Prostate gland (tissue), 2 donors: ENCODE measurements around the gene PCSK6. TPM values are rescaled to one million over a fixed set of nuclear protein-coding genes. Genes with fewer than 3 reads are reported as not detected.
A peak's percentile ranks its signal among the peaks of the same experiment; 100 is the strongest.
"Not testable (repeated sequence)": the region's sequence is repeated elsewhere in the genome, so short reads cannot be mapped to it uniquely, and the experiment has no call there.

Experiments
- DNase-seq: peaks from one replicate; pipeline ENCODE4 v3.0.0-alpha.2; 2019; ENCODE audit warnings: low spot score
- H3K27ac ChIP-seq, 2 donors: fragments of 200-600 bp; sonication (generic); 2 replicates each; pipeline ENCODE4 v1.5.1; 2017 to 2019
- H3K27me3 ChIP-seq: fragments of 200-600 bp; sonication (generic); replicated peaks from 2 replicates; pipeline ENCODE4 v1.5.1; 2019; ENCODE audit not compliant: insufficient read depth
- H3K36me3 ChIP-seq, 2 donors: fragments of 200-600 bp; sonication (generic); 1 replicate in 1 of 2; 2 replicates in 1 of 2; pipeline versions ENCODE4 v1.5.1 to v1.8.1; 2017 to 2019
- H3K4me1 ChIP-seq: fragments of 200-600 bp; sonication (generic); replicated peaks from 2 replicates; pipeline ENCODE4 v1.5.1; 2019
- H3K4me3 ChIP-seq, 2 donors: fragments of 200-600 bp; sonication (generic); 2 replicates each; pipeline ENCODE4 v1.5.1; 2017 to 2019
- H3K9me3 ChIP-seq: fragments of 200-600 bp; sonication (generic); 2 replicates; pipeline ENCODE4 v1.5.1; 2017
- CTCF ChIP-seq, 4 experiments: fragments of 200-600 bp in 2 of 4; fragments of 450-650 bp in 2 of 4; sonication (generic) in 2 of 4; IDR thresholded peaks; 1 replicate in 3 of 4; 2 replicates in 1 of 4; pipeline ENCODE4 v1.5.1; 2016 to 2019; ENCODE audit warnings: antibody characterized with exemption in 4 of 4, mild to moderate bottlenecking in 2 of 4, moderate library complexity in 2 of 4
- POLR2A ChIP-seq: fragments of 450-650 bp; IDR thresholded peaks from one replicate; pipeline ENCODE4 v1.6.1; 2016; ENCODE audit warnings: antibody characterized with exemption, mild to moderate bottlenecking
- POLR2AphosphoS5 ChIP-seq: sonication (generic); formaldehyde crosslinking; IDR thresholded peaks from one replicate; pipeline ENCODE4 v1.6.1; 2017; ENCODE audit warnings: antibody characterized with exemption
- WGBS: methylation state at CpG from one replicate; pipeline ENCODE4 v1.1.5; 2018; 5-methylcytosine and 5-hydroxymethylcytosine counted together
- intact Hi-C: fragments of 100-400 bp; cut with DNase I; formaldehyde crosslinking; loops from one replicate; pipeline ENCODE4 v1.14.2; 2022
- total RNA-seq, 2 donors: library from RNA; depleted of rRNA; stranded (reverse); fragments of >200 nt; gene quantifications; one replicate each; pipeline ENCODE4 v1.1.0, GENCODE V29; 2016

The PCSK6 gene
- total RNA-seq, 2 donors from 2014 or later = 4.4 to 84.1 TPM

- intact Hi-C loops = no loop called here
- H3K27me3 ChIP-seq = no peaks in the 10 kb centered on the region
- no peaks in the 10 kb centered on the region for H3K9me3 ChIP-seq
- DNase-seq = no peak
- no peaks in the 10 kb centered on the region for H3K36me3 ChIP-seq
- H3K4me1 ChIP-seq = no peaks in the 10 kb centered on the region
- no peak for TF ChIP-seq CTCF (IDR thresholded peaks at IDR 0.05)
- TF ChIP-seq POLR2A = no peak
- TF ChIP-seq POLR2AphosphoS5 = peak; percentile 28
- no peak overlapping the region for H3K4me3 ChIP-seq
- 46% methylated on average over 1 of the region's 1 CpG for WGBS
- H3K27ac ChIP-seq = no peak overlapping the region
Measured at GRCh38 chr15:101338502-101339057, 150.9 kb downstream of the PCSK6 start.

- no peak for DNase-seq
- 67% methylated on average over 7 of the region's 7 CpGs for WGBS
- intact Hi-C loops = no loop called here
- Histone ChIP-seq H3K4me1 (no peaks in the 10 kb centered on the region), H3K36me3 (no peaks in the 10 kb centered on the region), H3K9me3 (no peaks in the 10 kb centered on the region), H3K4me3 (no peak overlapping the region), H3K27me3 (no peaks in the 10 kb centered on the region), H3K27ac (no peak overlapping the region)
- TF ChIP-seq POLR2AphosphoS5 = no peak
- no peak for TF ChIP-seq POLR2A
- TF ChIP-seq CTCF (IDR thresholded peaks at IDR 0.05) = no peak
Measured at GRCh38 chr15:101337976-101338375, 151.5 kb downstream of the PCSK6 start.

GRCh38 chr15:101333907-101334789 is 155.4 kb downstream of the PCSK6 start:
- H3K4me1 ChIP-seq, DNase-seq, H3K27ac ChIP-seq, intact Hi-C loops, H3K27me3 ChIP-seq, H3K36me3 ChIP-seq, H3K9me3 ChIP-seq, H3K4me3 ChIP-seq: not testable (repeated sequence)
- 94% methylated on average over 11 of the region's 16 CpGs for WGBS

GRCh38 chr15:101332061-101332467 is 157.4 kb downstream of the PCSK6 start:
- no peak overlapping the region for H3K4me3 ChIP-seq
- DNase-seq = no peak
- no peak overlapping the region for H3K27ac ChIP-seq
- H3K27me3 ChIP-seq = no peaks in the 10 kb centered on the region
- TF ChIP-seq CTCF (IDR thresholded peaks at IDR 0.05) = no peak
- no peak for TF ChIP-seq POLR2A
- no peak for TF ChIP-seq POLR2AphosphoS5
- no peaks in the 10 kb centered on the region for H3K4me1 ChIP-seq
- no peaks in the 10 kb centered on the region for H3K36me3 ChIP-seq
- intact Hi-C loops = no loop called here
- no peaks in the 10 kb centered on the region for H3K9me3 ChIP-seq
- WGBS = 91% methylated on average over 7 of the region's 7 CpGs

- WGBS = 91% methylated on average over 9 of the region's 9 CpGs
- no peak overlapping the region for H3K27ac ChIP-seq
- no peak overlapping the region for H3K4me3 ChIP-seq
- intact Hi-C loops = no loop called here
- H3K4me1 ChIP-seq = no peaks in the 10 kb centered on the region
- H3K9me3 ChIP-seq = no peaks in the 10 kb centered on the region
- no peaks in the 10 kb centered on the region for H3K36me3 ChIP-seq
- TF ChIP-seq POLR2AphosphoS5 = no peak
- no peak for TF ChIP-seq POLR2A
- TF ChIP-seq CTCF (IDR thresholded peaks at IDR 0.05) = no peak
- no peaks in the 10 kb centered on the region for H3K27me3 ChIP-seq
- DNase-seq = no peak
Measured at GRCh38 chr15:101329867-101330380, 159.6 kb downstream of the PCSK6 start.
